SH-SY5Y (cell line): ENCODE data around the gene ABHD4.

Source experiments
- GATA2 ChIP-seq: IDR thresholded peaks from 2 replicates; pipeline ENCODE4 v1.6.1; 2011; ENCODE audit warnings: mild to moderate bottlenecking, low read depth, low read length
- GATA3 ChIP-seq: IDR thresholded peaks from 2 replicates; pipeline ENCODE4 v1.6.1; 2011; ENCODE audit warnings: low read depth, mild to moderate bottlenecking, low read length, moderate library complexity

DNA sequence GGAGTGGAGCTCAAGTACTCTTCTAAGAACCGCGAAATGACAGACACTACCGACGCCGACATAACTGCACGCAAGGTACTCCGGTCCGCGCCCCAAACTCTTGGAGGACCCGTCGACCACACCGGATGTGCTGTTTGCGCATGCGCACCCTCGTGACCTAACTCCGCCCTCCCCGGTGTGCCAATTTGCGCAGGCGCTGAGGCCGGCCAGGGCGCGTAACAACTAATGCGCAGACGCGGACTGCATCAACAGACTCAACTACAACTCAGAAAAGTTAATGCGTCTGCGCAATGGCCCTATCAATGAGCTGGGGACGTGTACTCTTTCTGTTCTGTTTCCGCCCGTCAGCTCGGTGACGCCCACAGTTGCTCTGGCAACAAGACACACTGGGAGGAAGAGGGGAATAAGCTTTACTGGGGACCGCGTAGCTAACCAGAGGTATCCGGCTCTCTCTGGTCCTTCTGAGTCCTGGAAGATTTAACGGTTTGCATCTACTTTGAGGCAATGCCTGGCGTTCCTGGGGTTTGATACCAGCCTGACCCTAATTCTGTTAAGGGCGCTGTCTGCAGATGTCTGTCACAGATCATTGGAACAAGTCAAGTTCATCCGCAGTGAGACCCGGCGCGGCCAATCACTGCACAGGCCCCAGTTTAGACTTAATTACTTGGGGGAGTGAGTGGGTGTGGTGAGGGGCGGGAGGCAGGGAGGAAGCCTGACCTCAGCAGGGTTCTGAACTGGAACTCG lies 8.8 kb upstream of the ABHD4 start, which contains the start of gene DAD1:
- TF ChIP-seq GATA3 (no peak), GATA2 (no peak; the same call in 1 of the 2 replicates)
